ENCODE measurements around the gene FAM162A.

Gene FAM162A

GRCh38 chr3:122383771-122384697 lies at the start of gene FAM162A:
Gene FAM162A (plus strand): TSS chr3:122384182. CDS start chr3:122384266, 84 bp downstream.
- TF ChIP-seq CTCF (IDR thresholded peaks at IDR 0.05): peak; percentile 42
- Mint-ChIP-seq H3K27me3 (ENCODE audit: low read depth, poor library complexity) (peaks cover 7% of the 10 kb centered on the region), H3K4me1 (peaks cover 48% of the 10 kb centered on the region), H3K9me3 (no peaks in the 10 kb centered on the region), H3K36me3 (ENCODE audit: low read depth) (peaks cover 30% of the 10 kb centered on the region), H3K27ac (peak within 1 kb of the TSS; percentile 94), H3K4me3 (peak within 1 kb of the TSS; percentile 96)
- DNase-seq: peak; percentile 96

- no peak for DNase-seq
- Mint-ChIP-seq H3K36me3 (ENCODE audit: low read depth) (no peaks in the 10 kb centered on the region), H3K4me1 (no peaks in the 10 kb centered on the region), H3K4me3 (no peak overlapping the region), H3K9me3 (peaks cover 14% of the 10 kb centered on the region), H3K27ac (no peak overlapping the region), H3K27me3 (ENCODE audit: low read depth, poor library complexity) (peaks cover 15% of the 10 kb centered on the region)
- no peak for TF ChIP-seq CTCF (IDR thresholded peaks at IDR 0.05)
Observed at GRCh38 chr3:122342803-122343202, 41.2 kb upstream of the FAM162A start.

GRCh38 chr3:122343654-122344053 lies 40.3 kb upstream of the FAM162A start:
- no peak for DNase-seq
- Mint-ChIP-seq H3K27ac (no peak overlapping the region), H3K4me3 (no peak overlapping the region), H3K36me3 (ENCODE audit: low read depth) (no peaks in the 10 kb centered on the region), H3K27me3 (ENCODE audit: low read depth, poor library complexity) (peaks cover 13% of the 10 kb centered on the region), H3K4me1 (no peaks in the 10 kb centered on the region), H3K9me3 (peaks cover 18% of the 10 kb centered on the region)
- no peak for TF ChIP-seq CTCF (IDR thresholded peaks at IDR 0.05)

GRCh38 chr3:122349171-122349570 lies 34.8 kb upstream of the FAM162A start:
- H3K9me3 Mint-ChIP-seq: peaks cover 10% of the 10 kb centered on the region
- TF ChIP-seq CTCF (IDR thresholded peaks at IDR 0.05): no peak
- H3K4me1 Mint-ChIP-seq: no peaks in the 10 kb centered on the region
- no peak overlapping the region for H3K4me3 Mint-ChIP-seq
- no peak overlapping the region for H3K27ac Mint-ChIP-seq
- H3K27me3 Mint-ChIP-seq (ENCODE audit: low read depth, poor library complexity): peaks cover 4% of the 10 kb centered on the region
- H3K36me3 Mint-ChIP-seq (ENCODE audit: low read depth): no peaks in the 10 kb centered on the region
- DNase-seq: no peak

- Mint-ChIP-seq H3K9me3 (peaks cover 10% of the 10 kb centered on the region), H3K27ac (no peak overlapping the region), H3K4me1 (no peaks in the 10 kb centered on the region), H3K27me3 (ENCODE audit: low read depth, poor library complexity) (peaks cover 4% of the 10 kb centered on the region), H3K36me3 (ENCODE audit: low read depth) (no peaks in the 10 kb centered on the region), H3K4me3 (no peak overlapping the region)
- DNase-seq: no peak
- no peak for TF ChIP-seq CTCF (IDR thresholded peaks at IDR 0.05)
Observed at GRCh38 chr3:122350814-122351418, 33.1 kb upstream of the FAM162A start.

All from nephron progenitor cell (in vitro differentiated cells).